WTC11 (cell line): Measurements from ENCODE around the gene C6orf132.

Experiments
- ATF2 ChIP-seq: sonication (generic); formaldehyde crosslinking; IDR thresholded peaks from 2 replicates; pipeline ENCODE4 v1.8.1; 2022; ENCODE audit warnings: low read depth, missing genetic modification reagents, borderline replicate concordance
- ATF3 ChIP-seq: sonication (generic); formaldehyde crosslinking; conservative IDR thresholded peaks from 2 replicates; pipeline ENCODE4 v1.8.1; 2022; ENCODE audit warnings: mild to moderate bottlenecking, missing genetic modification reagents
- CTCF ChIP-seq: fragments of 200-600 bp; IDR thresholded peaks from 2 replicates; pipeline ENCODE4 v1.8.0; 2022; ENCODE audit warnings: antibody characterized with exemption
- JUN ChIP-seq: sonication (generic); formaldehyde crosslinking; IDR thresholded peaks from 2 replicates; pipeline ENCODE4 v1.8.0; 2023; ENCODE audit warnings: mild to moderate bottlenecking, missing genetic modification reagents
- MAX ChIP-seq: sonication (generic); formaldehyde crosslinking; IDR thresholded peaks from 2 replicates; pipeline ENCODE4 v1.8.0; 2022; ENCODE audit warnings: mild to moderate bottlenecking, missing genetic modification reagents
- NR3C1 ChIP-seq: sonication (generic); formaldehyde crosslinking; conservative IDR thresholded peaks from 2 replicates; pipeline ENCODE4 v1.8.1; 2023; ENCODE audit warnings: low read depth, mild to moderate bottlenecking, missing genetic modification reagents
- PRRX2 ChIP-seq: fragments of 250-450 bp; sonication (Bioruptor Pico); IDR thresholded peaks from 2 replicates; pipeline ENCODE4 v1.8.0; 2021; ENCODE audit warnings: mild to moderate bottlenecking
- USF2 ChIP-seq: sonication (generic); formaldehyde crosslinking; IDR thresholded peaks from 2 replicates; pipeline ENCODE4 v1.8.1; 2023; ENCODE audit warnings: mild to moderate bottlenecking, missing genetic modification reagents, moderate library complexity
- ZNF121 ChIP-seq: sonication (generic); formaldehyde crosslinking; IDR thresholded peaks from 2 replicates; pipeline ENCODE4 v1.8.0; 2023; ENCODE audit warnings: missing genetic modification reagents

GRCh38 chr6:42138630-42139619, 3.5 kb downstream of the C6orf132 start:
- no peak for TF ChIP-seq CTCF
- TF ChIP-seq USF2 (CRISPR knock-in tag) = no peak
- TF ChIP-seq ATF2 = no peak
- TF ChIP-seq ATF3 (CRISPR knock-in tag) = no peak
- no peak for TF ChIP-seq PRRX2 (CRISPR knock-in tag)
- no peak for TF ChIP-seq MAX (CRISPR knock-in tag)
- TF ChIP-seq JUN (CRISPR knock-in tag) = no peak
- TF ChIP-seq NR3C1 (CRISPR knock-in tag) = no peak
- TF ChIP-seq ZNF121 (CRISPR knock-in tag) = no peak
